OCI-LY7 (cell line): ENCODE data around the gene KLHL11. TPM values are rescaled to one million over a fixed set of nuclear protein-coding genes. Genes with fewer than 3 reads are reported as not detected.

Experiments
- BruUV-seq: library from RNA; stranded (reverse); fragments of 400-500 nt; replicated peaks from 2 replicates; lab custom pipeline; 2021; lab: Mats Ljungman, UMichigan
- CTCF ChIA-PET: fragments of 300-600 bp; sonication (Branson Sonifier 250); formaldehyde crosslinking; loops from one replicate; lab custom pipeline; 2022; ENCODE audit warnings: antibody characterized with exemption; ENCODE audit not compliant: unreplicated experiment; lab: Charles Lee
- POLR2A ChIA-PET: fragments of 300-600 bp; sonication (Branson Sonifier 250); formaldehyde crosslinking; loops from one replicate; lab custom pipeline; 2022; ENCODE audit warnings: antibody characterized with exemption; lab: Charles Lee
- DNase-seq: peaks from one replicate; pipeline ENCODE4 v3.0.0-alpha.2; 2015; ENCODE audit warnings: low spot score
- H2AFZ ChIP-seq: fragments of 200-600 bp; sonication (generic), shearing (Covaris generic); 2 replicates; pipeline ENCODE4 v1.6.1; 2014; ENCODE audit warnings: mild to moderate bottlenecking, antibody characterized with exemption, low read length, moderate library complexity
- H3K27ac ChIP-seq: fragments of 200-600 bp; sonication (generic); 2 replicates; pipeline ENCODE4 v1.5.1; 2014; ENCODE audit warnings: mixed run types, low read depth, mild to moderate bottlenecking, moderate library complexity, low read length, inconsistent platforms; ENCODE audit not compliant: poor library complexity, severe bottlenecking
- H3K36me3 ChIP-seq: fragments of 200-600 bp; sonication (generic); 2 replicates; pipeline ENCODE4 v1.6.1; 2014; ENCODE audit warnings: mild to moderate bottlenecking, antibody characterized with exemption, low read length, moderate library complexity, mixed read lengths; ENCODE audit not compliant: insufficient read depth
- H3K4me1 ChIP-seq: fragments of 200-600 bp; sonication (generic); 2 replicates; pipeline ENCODE4 v1.5.1; 2014; ENCODE audit warnings: mild to moderate bottlenecking, low read length; ENCODE audit not compliant: insufficient read depth, poor library complexity, severe bottlenecking
- H3K4me2 ChIP-seq: fragments of 200-600 bp; sonication (generic); 2 replicates; pipeline ENCODE4 v1.6.1; 2014; ENCODE audit warnings: mild to moderate bottlenecking, low read length
- H3K4me3 ChIP-seq: fragments of 200-600 bp; sonication (generic); 2 replicates; pipeline ENCODE4 v1.5.1; 2014; ENCODE audit warnings: mild to moderate bottlenecking, low read depth, low read length; ENCODE audit not compliant: poor library complexity, severe bottlenecking
- H3K79me2 ChIP-seq: fragments of 200-600 bp; sonication (generic); 2 replicates; pipeline ENCODE4 v1.6.1; 2016; ENCODE audit warnings: low read depth, mild to moderate bottlenecking, low read length, moderate library complexity, mixed read lengths; ENCODE audit not compliant: insufficient read depth
- H3K9me2 ChIP-seq: fragments of 200-600 bp; sonication (generic); 2 replicates; pipeline ENCODE4 v1.6.1; 2016; ENCODE audit warnings: mild to moderate bottlenecking, low read length, mixed read lengths; ENCODE audit not compliant: insufficient read depth
- H3K9me3 ChIP-seq: fragments of 200-600 bp; sonication (generic); 2 replicates; pipeline ENCODE4 v1.6.1; 2014; ENCODE audit warnings: mild to moderate bottlenecking, mixed run types, low read length, mixed read lengths
- H4K20me1 ChIP-seq: fragments of 200-600 bp; sonication (generic); 2 replicates; pipeline ENCODE4 v1.6.1; 2014; ENCODE audit warnings: mild to moderate bottlenecking, antibody characterized with exemption, low read length, moderate library complexity, mixed read lengths; ENCODE audit not compliant: insufficient read depth
- EZH2phosphoT487 ChIP-seq: fragments of 200-600 bp; sonication (generic); IDR thresholded peaks from 2 replicates; pipeline ENCODE4 v1.6.1; 2018; ENCODE audit warnings: low read depth, borderline replicate concordance, mild to moderate bottlenecking, mixed run types, antibody characterized with exemption, low read length, moderate library complexity, mixed read lengths
- intact Hi-C: fragments of 100-400 bp; cut with micrococcal nuclease; formaldehyde crosslinking; loops from one replicate; pipeline ENCODE4 v1.10.0; 2022; ENCODE audit not compliant: unreplicated experiment
- total RNA-seq, 2 experiments: library from RNA; depleted of rRNA in 1 of 2; stranded (reverse); fragments of >200 nt in 1 of 2; shearing (Covaris generic) in 1 of 2; gene quantifications; 2 replicates each; pipeline ENCODE4 v1.2.3, GENCODE V29; 2014 to 2022
- TF ChIP-seq, protein P1 (sequence below): fragments of 200-600 bp; sonication (generic); conservative IDR thresholded peaks from 2 replicates; pipeline ENCODE4 v1.5.1; 2014; ENCODE audit warnings: mild to moderate bottlenecking, antibody characterized with exemption, low read length, moderate library complexity, mixed read lengths

KLHL11 gene
- total RNA-seq, 2 experiments from 2014 or later = 20.9 to 35.4 TPM

DNA sequence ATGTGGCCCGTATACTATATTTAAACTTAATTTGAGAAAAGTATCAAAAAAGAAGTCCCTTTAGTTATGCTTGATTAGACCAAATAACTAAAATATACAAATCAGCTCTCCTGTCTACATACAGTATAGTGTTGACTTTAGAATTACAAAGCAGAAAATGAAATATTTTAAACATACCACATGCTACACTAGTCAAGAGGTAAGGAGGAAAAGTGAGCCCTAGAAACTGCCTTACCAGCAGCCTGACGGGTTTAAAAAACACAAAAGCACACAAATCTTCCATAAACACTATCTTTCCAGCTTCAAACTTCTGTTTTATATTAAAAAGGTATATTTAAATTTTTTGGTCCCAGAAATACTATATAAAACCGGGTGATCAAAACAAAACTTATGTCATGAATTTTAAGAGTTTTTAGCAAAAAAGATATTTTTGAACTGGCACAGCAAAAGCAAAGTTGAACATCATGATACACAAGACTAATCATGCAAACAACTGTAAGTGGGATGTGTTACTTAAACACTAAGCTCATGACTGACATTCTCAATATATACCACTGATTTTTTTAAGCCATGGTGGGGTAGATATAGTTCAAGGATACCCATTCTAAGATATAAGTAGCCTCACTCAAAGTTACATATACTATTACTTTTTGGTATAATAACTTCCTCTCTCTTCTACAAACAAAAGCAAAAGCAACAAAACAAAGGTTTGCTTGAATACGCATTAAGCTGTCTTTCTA, 15.8 kb downstream of the KLHL11 start:
- Histone ChIP-seq H3K36me3 (peaks cover 60% of the 10 kb centered on the region), H3K4me1 (peaks cover 29% of the 10 kb centered on the region), H2AFZ (no peak overlapping the region), H3K9me3 (no peaks in the 10 kb centered on the region), H3K27ac (no peak overlapping the region), H3K79me2 (peaks cover 52% of the 10 kb centered on the region), H3K4me2 (peak overlapping the region; percentile 47), H4K20me1 (peaks cover 20% of the 10 kb centered on the region), H3K4me3 (no peak overlapping the region), H3K9me2 (no peaks in the 10 kb centered on the region)
- POLR2A ChIA-PET = interaction anchor here (0.7 to 1.9 kb wide), 2 partner anchors 15 to 83 kb away, joined by 3 to 11 read pairs; partner anchors contain the start of gene KLHL11
- DNase-seq = no peak
- TF ChIP-seq EZH2phosphoT487 = no peak
- TF ChIP-seq, protein P1, sequence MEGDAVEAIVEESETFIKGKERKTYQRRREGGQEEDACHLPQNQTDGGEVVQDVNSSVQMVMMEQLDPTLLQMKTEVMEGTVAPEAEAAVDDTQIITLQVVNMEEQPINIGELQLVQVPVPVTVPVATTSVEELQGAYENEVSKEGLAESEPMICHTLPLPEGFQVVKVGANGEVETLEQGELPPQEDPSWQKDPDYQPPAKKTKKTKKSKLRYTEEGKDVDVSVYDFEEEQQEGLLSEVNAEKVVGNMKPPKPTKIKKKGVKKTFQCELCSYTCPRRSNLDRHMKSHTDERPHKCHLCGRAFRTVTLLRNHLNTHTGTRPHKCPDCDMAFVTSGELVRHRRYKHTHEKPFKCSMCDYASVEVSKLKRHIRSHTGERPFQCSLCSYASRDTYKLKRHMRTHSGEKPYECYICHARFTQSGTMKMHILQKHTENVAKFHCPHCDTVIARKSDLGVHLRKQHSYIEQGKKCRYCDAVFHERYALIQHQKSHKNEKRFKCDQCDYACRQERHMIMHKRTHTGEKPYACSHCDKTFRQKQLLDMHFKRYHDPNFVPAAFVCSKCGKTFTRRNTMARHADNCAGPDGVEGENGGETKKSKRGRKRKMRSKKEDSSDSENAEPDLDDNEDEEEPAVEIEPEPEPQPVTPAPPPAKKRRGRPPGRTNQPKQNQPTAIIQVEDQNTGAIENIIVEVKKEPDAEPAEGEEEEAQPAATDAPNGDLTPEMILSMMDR = no peak
- BruUV-seq = no TSS peak
- intact Hi-C loops = no loop called here
- CTCF ChIA-PET = no interaction called here

DNA sequence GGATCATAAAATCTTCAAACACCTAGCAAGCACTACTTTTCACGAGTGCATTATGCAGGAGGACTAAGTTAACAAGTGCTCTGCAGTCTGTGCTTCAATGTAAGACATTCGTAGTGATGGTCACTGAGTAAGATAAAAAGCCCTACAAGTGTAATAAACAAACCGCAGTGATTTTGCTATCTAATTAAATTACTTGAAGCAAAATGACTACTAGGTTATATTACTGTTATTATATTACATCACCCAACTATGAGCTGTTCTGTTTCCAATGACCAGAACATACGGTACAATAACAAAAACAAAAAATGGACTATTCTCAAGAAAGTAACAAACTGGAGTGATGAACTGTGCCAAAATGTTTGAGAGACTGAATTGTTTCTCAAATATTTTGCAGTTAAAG, 16.4 kb downstream of the KLHL11 start:
- POLR2A ChIA-PET = interaction anchor here (0.6 to 1.9 kb wide), 3 partner anchors 16 to 82 kb away, joined by 3 to 11 read pairs (median 3); partner anchors contain the start of gene KLHL11

More for the DNA sequence above, 16.4 kb downstream of the KLHL11 start:
- no peak overlapping the region for H2AFZ ChIP-seq
- H3K4me2 ChIP-seq = peak overlapping the region; percentile 47; the same call in 1 of the 2 replicates
- peaks cover 52% of the 10 kb centered on the region for H3K79me2 ChIP-seq
- no peak overlapping the region for H3K27ac ChIP-seq
- no peaks in the 10 kb centered on the region for H3K9me2 ChIP-seq
- TF ChIP-seq EZH2phosphoT487 = no peak
- TF ChIP-seq, protein P1 = no peak
- H3K4me3 ChIP-seq = no peak overlapping the region
- BruUV-seq = no TSS peak
- no peaks in the 10 kb centered on the region for H3K9me3 ChIP-seq
- intact Hi-C loops = no loop called here
- H3K4me1 ChIP-seq = peaks cover 29% of the 10 kb centered on the region
- H4K20me1 ChIP-seq = peaks cover 20% of the 10 kb centered on the region
- DNase-seq = no peak
- CTCF ChIA-PET = no interaction called here
- peaks cover 54% of the 10 kb centered on the region for H3K36me3 ChIP-seq
